ENCODE data around the gene PHLPP2. TPM values are rescaled to one million over a fixed set of nuclear protein-coding genes. Genes with fewer than 3 reads are reported as not detected.

The PHLPP2 gene
- total RNA-seq, 4 donors from 2014 or later, result 3.5 to 7.2 (median 5.9) TPM

GRCh38 chr16:71727551-71728324 lies 3.2 kb upstream of the PHLPP2 start:
- no peak overlapping the region for H3K27ac ChIP-seq

GRCh38 chr16:71726476-71727315 lies 2.2 kb upstream of the PHLPP2 start:
- TF ChIP-seq CTCF (IDR thresholded peaks at IDR 0.05), result no peak
- no peak for TF ChIP-seq EP300 (IDR thresholded peaks at IDR 0.05)
- TF ChIP-seq POLR2AphosphoS5 (IDR thresholded peaks at IDR 0.05), result no peak
- TF ChIP-seq POLR2A (IDR thresholded peaks at IDR 0.05), result no peak
- H3K27me3 ChIP-seq, result no peaks in the 10 kb centered on the region
- H3K4me3 ChIP-seq, result no peak overlapping the region
- WGBS, result 52% methylated on average over 4 of the region's 4 CpGs
- H3K27ac ChIP-seq, result no peak overlapping the region
- H3K4me1 ChIP-seq, result peaks cover 21% of the 10 kb centered on the region
- H3K36me3 ChIP-seq, result peaks cover 15% of the 10 kb centered on the region
- no peaks in the 10 kb centered on the region for H3K9me3 ChIP-seq
- no peak for DNase-seq (ENCODE audit: low spot score in 2 of 2)

More at GRCh38 chr16:71727551-71728324, 3.2 kb upstream of the PHLPP2 start:
- no peak for TF ChIP-seq POLR2A (IDR thresholded peaks at IDR 0.05)
- no peak for TF ChIP-seq CTCF (IDR thresholded peaks at IDR 0.05)
- TF ChIP-seq POLR2AphosphoS5 (IDR thresholded peaks at IDR 0.05), result no peak
- no peak for TF ChIP-seq EP300 (IDR thresholded peaks at IDR 0.05)
- 75% methylated on average over 8 of the region's 8 CpGs for WGBS
- no peak for DNase-seq (ENCODE audit: low spot score in 2 of 2)
- no peaks in the 10 kb centered on the region for H3K27me3 ChIP-seq
- H3K4me1 ChIP-seq, result peaks cover 14% of the 10 kb centered on the region
- no peaks in the 10 kb centered on the region for H3K9me3 ChIP-seq
- H3K36me3 ChIP-seq, result peaks cover 25% of the 10 kb centered on the region
- no peak overlapping the region for H3K4me3 ChIP-seq

GRCh38 chr16:71723537-71724319 lies 773 bp downstream of the PHLPP2 start:
- Histone ChIP-seq H3K36me3 (no peaks in the 10 kb centered on the region), H3K4me1 (peaks cover 21% of the 10 kb centered on the region), H3K4me3 (peak overlapping the region; percentile 94), H3K27me3 (no peaks in the 10 kb centered on the region), H3K9me3 (no peaks in the 10 kb centered on the region), H3K27ac (peak overlapping the region; percentile 95)
- TF ChIP-seq POLR2A (IDR thresholded peaks at IDR 0.05) (peak in 1 of 2 donors; percentile 39), POLR2AphosphoS5 (IDR thresholded peaks at IDR 0.05) (no peak)
- DNase-seq (ENCODE audit: low spot score in 2 of 2), result peak; percentile 74 to 81
- WGBS, result 0% methylated on average over 10 of the region's 104 CpGs

GRCh38 chr16:71722801-71723536 lies 1.5 kb downstream of the PHLPP2 start:
- WGBS, result under 1% methylated on average over 24 of the region's 59 CpGs
- H3K4me3 ChIP-seq, result peak overlapping the region; percentile 94
- H3K27me3 ChIP-seq, result no peaks in the 10 kb centered on the region
- H3K27ac ChIP-seq, result peak overlapping the region; percentile 95
- TF ChIP-seq CTCF (IDR thresholded peaks at IDR 0.05) (no peak), POLR2AphosphoS5 (IDR thresholded peaks at IDR 0.05) (peak in 1 of 3 donors; percentile 32)
- no peaks in the 10 kb centered on the region for H3K36me3 ChIP-seq
- H3K4me1 ChIP-seq, result peaks cover 21% of the 10 kb centered on the region
- peak; percentile 85 to 89 for DNase-seq (ENCODE audit: low spot score in 2 of 2)
- H3K9me3 ChIP-seq, result no peaks in the 10 kb centered on the region
